ENCODE results near the gene RABGAP1L. TPM values are rescaled to one million over a fixed set of nuclear protein-coding genes. Genes with fewer than 3 reads are reported as not detected.

The RABGAP1L gene
- total and polyA plus RNA-seq, 12 donors, result 13.0 to 167 (median 109) TPM

DNA sequence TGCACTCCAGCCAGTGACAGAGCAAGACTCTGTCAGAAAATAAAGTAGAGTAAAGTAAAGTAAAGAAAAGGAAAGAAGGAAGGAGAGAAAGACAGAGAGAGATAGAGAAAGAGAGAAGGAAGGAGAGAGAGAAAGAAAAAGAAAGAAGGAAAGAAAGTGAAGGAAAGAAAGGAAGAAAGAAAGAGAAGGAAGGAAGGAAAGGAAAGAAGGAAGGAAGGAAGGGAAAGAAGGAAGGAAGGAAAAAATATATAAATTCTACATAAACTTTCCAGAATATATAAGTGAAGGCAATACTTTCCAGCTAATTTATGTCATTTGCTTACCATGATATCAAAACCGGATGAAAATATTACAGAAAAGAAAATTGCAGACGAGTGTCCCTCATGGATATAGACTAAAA is 216.7 kb downstream of the RABGAP1L start:
- H3K9me3 ChIP-seq, result no peaks in the 10 kb centered on the region
- no peaks in the 10 kb centered on the region for H3K4me1 ChIP-seq
- TF ChIP-seq, protein P1, sequence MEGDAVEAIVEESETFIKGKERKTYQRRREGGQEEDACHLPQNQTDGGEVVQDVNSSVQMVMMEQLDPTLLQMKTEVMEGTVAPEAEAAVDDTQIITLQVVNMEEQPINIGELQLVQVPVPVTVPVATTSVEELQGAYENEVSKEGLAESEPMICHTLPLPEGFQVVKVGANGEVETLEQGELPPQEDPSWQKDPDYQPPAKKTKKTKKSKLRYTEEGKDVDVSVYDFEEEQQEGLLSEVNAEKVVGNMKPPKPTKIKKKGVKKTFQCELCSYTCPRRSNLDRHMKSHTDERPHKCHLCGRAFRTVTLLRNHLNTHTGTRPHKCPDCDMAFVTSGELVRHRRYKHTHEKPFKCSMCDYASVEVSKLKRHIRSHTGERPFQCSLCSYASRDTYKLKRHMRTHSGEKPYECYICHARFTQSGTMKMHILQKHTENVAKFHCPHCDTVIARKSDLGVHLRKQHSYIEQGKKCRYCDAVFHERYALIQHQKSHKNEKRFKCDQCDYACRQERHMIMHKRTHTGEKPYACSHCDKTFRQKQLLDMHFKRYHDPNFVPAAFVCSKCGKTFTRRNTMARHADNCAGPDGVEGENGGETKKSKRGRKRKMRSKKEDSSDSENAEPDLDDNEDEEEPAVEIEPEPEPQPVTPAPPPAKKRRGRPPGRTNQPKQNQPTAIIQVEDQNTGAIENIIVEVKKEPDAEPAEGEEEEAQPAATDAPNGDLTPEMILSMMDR (IDR thresholded peaks at IDR 0.05), result no peak
- DNase-seq, result no peak
- 90 to 95% methylated on average over 2 of the region's 2 CpGs for WGBS, 2 donors
- no peaks in the 10 kb centered on the region for H3K27me3 ChIP-seq
- intact Hi-C loops (cut with DNase I), result no loop called here
- ATAC-seq, result no peak
- peaks cover 0 to 17% (median 0%) of the 10 kb centered on the region in 9 donors for H3K36me3 ChIP-seq
- no peak overlapping the region for H3K27ac ChIP-seq
- H3K4me3 ChIP-seq, result no peak overlapping the region

DNA sequence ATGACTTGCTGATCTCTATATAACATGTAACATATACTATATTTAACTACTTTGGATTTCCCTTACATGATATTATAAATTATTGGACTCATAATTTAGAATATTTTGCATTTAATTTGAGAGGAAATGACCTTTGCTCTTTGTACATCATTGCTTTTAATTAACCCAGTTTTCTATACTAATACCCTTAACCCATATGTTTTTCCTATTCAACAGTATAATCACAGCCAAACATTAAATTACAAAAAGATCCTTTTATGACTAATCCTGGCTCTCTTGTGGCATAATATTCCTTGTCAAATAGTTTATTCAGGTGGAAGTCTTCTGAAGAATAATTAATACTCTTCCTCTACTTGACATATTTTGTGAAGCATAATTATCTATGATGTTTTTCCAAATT is 232.4 kb downstream of the RABGAP1L start:
- H3K36me3 ChIP-seq, result peaks cover 0 to 28% (median 5%) of the 10 kb centered on the region in 9 donors
- no peak overlapping the region for H3K4me3 ChIP-seq
- TF ChIP-seq, protein P1 (IDR thresholded peaks at IDR 0.05), result no peak
- H3K9me3 ChIP-seq, result peaks cover 0 to 15% (median 0%) of the 10 kb centered on the region in 11 donors
- ATAC-seq (no peak), DNase-seq (no peak)
- intact Hi-C loops (cut with DNase I), result no loop called here
- no peaks in the 10 kb centered on the region for H3K4me1 ChIP-seq
- no peak overlapping the region for H3K27ac ChIP-seq
- no peaks in the 10 kb centered on the region for H3K27me3 ChIP-seq

- WGBS, 2 donors, result 86 to 90% methylated on average over 4 of the region's 4 CpGs
- no peaks in the 10 kb centered on the region for H3K4me1 ChIP-seq
- H3K36me3 ChIP-seq, result peaks cover 0 to 41% (median 5%) of the 10 kb centered on the region in 9 donors
- no peaks in the 10 kb centered on the region for H3K27me3 ChIP-seq
- intact Hi-C loops (cut with DNase I), result no loop called here
- H3K27ac ChIP-seq, result no peak overlapping the region
- no peak overlapping the region for H3K4me3 ChIP-seq
- TF ChIP-seq, protein P1 (IDR thresholded peaks at IDR 0.05), result no peak
- peaks cover 0 to 15% (median 0%) of the 10 kb centered on the region in 11 donors for H3K9me3 ChIP-seq
- DNase-seq (no peak), ATAC-seq (no peak)
Measured at GRCh38 chr1:174393885-174394284, 234.6 kb downstream of the RABGAP1L start.

GRCh38 chr1:174397261-174397660 is 237.9 kb downstream of the RABGAP1L start:
- Histone ChIP-seq H3K4me3 (no peak overlapping the region), H3K27me3 (no peaks in the 10 kb centered on the region), H3K27ac (no peak overlapping the region), H3K36me3 (peaks cover 0 to 58% (median 5%) of the 10 kb centered on the region in 9 donors), H3K4me1 (no peaks in the 10 kb centered on the region), H3K9me3 (peaks cover 0 to 15% (median 0%) of the 10 kb centered on the region in 11 donors)
- DNase-seq (no peak), ATAC-seq (no peak)
- 95 to 100% methylated on average over 1 of the region's 1 CpG for WGBS, 2 donors
- intact Hi-C loops (cut with DNase I), result no loop called here
- TF ChIP-seq, protein P1 (IDR thresholded peaks at IDR 0.05), result no peak
